SK-N-MC (cell line): ENCODE data around the gene VGLL4.

Experiments used
- FOXP2 ChIP-seq: optimal IDR thresholded peaks from 2 replicates; pipeline ENCODE3; 2011; ENCODE audit warnings: mild to moderate bottlenecking, moderate library complexity; ENCODE audit not compliant: insufficient read depth; ENCODE audit errors: extremely low read length, control extremely low read depth
- POLR2AphosphoS5 ChIP-seq: IDR thresholded peaks from 2 replicates; pipeline ENCODE4 v1.6.1; 2012; ENCODE audit warnings: mild to moderate bottlenecking, low read depth, low read length, borderline replicate concordance

- TF ChIP-seq FOXP2 (no peak), POLR2AphosphoS5 (no peak)
Observed at GRCh38 chr3:11636394-11636770, 7.3 kb downstream of the VGLL4 start.
